Activated gamma-delta T cell treated with Interleukin-2 at 50 U/mL for 16 hours (primary cell): ENCODE data around the gene ARHGAP1.
"Not testable (repeated sequence)": the region's sequence is repeated elsewhere in the genome, so short reads cannot be mapped to it uniquely, and the experiment has no call there.

Experiments
- DNase-seq: peaks from one replicate; pipeline ENCODE4 v3.0.0-alpha.2; 2020

Gene ARHGAP1

DNA sequence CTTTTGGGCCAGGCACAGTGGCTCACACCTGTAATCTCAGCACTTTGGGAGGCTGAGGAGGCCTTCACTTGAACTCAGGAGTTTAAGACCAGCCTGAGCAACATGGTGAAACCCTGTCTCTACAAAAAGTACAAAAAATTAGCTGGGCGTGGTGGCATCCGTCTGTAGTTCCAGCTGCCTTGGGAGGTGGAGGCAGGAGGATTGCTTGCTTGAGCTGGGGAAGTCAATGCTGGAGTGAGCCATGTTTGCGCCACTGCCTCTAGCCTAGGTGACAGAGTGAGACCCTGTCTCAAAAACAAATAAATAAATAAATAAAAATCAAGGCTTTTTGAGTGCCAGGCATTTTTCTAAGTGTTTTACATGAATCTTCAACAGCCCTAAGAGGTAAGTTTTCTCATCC is 29.9 kb downstream of the ARHGAP1 start:
- not testable (repeated sequence) for DNase-seq

DNA sequence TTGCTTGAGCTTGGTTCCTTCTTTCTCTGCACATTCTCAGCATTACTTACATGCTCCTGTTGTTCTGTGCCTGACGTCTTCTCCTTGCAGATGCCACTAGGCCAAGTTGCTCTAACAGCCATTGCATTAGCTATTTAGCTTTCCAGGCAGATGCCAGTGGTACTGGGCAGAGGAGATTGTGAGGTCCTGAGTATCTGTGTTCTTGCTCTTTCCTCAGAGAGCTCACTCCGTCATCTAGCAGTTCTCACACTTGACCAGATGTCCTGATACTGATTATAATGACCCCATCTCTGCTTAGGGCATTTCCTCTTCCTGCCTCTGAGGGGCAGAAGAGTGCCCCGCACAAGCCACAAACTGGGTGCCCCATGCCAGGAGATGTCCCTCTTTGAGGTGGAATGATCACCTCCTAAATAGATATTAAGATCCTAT is 30.7 kb downstream of the ARHGAP1 start:
- no peak for DNase-seq

DNA sequence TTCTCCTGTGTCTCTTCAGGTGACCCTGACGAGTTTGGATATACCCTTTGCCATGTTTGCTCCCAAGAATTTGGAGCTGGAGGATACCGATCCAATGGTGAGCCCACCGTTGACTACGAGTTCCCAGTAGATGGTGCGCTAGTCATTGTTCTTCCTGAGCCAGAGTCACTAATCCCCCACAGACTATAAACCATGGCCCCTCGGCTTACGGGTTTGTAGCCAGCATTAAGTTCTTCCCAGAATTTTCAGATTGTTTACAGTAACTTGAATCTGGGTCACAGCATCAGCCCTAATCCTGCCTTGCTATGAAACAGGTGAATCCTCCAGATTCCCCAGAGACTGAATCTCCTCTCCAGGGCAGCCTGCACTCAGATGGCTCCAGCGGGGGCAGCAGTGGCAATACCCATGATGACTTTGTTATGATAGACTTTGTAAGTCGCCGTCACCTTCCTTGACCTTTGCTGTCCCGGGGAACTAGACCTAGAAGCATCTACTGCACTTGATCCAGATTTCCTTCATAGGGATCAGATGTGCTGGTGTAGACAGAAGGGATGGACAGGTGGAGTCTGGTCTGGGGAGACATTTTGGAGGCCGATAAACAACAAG is 31.8 kb downstream of the ARHGAP1 start:
- DNase-seq = no peak

DNA sequence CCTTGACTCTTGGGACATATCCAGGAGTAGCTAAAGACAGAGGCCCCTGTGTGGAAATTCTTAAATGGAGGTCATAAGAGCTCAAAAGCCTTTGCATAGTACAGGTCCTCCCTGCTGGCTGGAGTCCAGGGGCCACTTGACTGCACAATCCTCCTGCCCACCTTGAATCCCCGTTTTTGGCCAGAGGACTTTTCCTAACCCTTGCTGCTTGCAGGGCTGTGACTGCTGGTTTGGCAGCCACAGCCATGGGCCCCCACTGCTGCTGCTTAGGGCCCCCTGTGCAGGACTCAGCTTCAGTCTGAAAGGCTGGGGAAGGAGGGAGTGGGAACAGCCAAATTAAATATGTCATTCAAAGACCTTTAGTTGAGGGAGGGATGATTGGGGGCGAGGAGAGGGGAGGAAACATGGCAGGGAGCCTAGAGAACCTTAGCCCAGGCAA is 33.4 kb downstream of the ARHGAP1 start:
- no peak for DNase-seq

DNA sequence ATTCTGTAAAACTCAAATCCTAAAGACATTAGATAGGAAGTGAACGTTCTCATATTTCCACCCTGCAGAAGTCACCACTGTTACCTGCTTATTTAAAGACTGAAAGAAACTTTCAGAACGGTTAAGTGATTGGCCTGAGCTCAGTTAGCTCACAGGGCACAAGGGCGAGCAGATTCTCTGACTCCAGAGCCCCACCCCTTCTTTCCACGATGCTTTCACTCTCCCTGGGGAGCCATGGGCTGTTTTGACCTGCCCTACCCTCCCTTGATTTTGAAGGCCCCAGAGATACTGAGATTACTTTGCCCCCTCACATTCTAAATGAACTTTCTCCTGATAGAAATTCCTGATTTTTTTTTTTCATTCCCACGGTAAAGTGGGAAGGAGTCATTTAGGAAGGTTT is 33.9 kb downstream of the ARHGAP1 start:
- DNase-seq = no peak

DNA sequence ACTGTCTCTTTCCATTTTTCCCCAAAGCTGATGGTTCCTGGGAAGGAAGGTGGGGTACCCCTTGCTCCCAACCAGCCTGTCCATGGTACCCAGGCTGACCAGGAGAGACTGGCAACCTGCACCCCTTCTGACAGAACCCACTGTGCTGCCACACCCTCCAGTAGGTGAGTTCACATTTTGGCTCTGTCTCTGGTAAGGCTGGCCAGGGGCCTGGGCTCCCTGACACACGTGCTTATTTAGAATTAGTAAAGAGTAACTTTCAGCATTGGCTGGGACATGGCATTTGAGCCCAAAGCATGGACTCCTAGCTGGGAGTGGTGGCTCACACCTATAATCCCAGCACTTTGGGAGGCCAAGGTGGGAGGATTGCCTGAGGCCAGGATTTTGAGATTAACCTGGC is 35.1 kb downstream of the ARHGAP1 start:
- DNase-seq = no peak

DNA sequence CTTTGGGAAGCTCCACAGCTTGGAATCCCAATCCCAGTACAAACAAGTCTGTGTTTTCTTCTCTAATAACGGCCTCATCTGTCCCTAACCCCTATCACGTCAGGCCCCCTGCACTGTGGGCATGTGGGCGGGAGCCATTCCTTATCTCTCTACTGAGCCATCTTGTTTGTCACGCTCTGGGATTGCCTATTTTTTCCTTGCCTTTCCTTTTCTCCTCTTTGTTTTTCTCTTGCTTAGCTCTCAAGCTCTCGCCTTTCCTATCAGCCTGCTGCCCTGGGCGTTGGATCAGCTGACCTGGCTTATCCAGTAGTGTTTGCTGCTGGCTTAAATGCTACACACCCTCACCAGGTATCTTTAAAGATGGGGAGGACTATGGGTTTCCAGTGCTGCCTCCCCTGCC is 35.8 kb downstream of the ARHGAP1 start:
- no peak for DNase-seq

DNA sequence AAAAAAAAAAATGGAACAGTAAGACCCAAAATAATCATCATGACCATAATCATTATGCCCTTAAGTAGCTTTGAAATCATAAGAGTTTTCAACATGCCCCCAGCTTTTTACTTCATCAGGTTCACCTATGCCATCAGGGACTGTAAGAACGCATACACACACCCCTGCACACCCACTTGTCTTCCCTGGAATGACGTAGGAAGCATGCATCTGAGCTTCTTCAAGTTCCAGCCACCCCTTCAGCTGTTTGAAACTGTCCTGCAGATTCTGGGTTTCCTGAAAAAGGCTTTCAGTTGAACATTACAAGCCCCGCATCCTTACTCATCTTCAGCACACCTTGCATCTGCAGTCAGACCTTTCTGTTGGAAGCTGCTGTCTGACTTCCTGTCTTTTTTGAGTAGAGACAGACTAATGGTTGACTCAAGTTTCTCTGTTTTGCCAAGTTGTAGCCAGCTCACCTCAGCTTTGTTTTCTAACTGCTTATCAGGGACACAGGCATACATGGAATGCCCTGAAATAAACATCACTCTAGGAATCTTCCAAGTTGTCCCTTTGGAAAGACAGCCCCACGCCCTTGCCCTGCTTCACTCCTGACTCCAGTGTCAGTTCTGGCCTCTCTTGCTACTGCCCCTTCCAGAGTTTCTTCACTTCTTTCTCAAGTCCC is 37.0 kb downstream of the ARHGAP1 start:
- DNase-seq = no peak

DNA sequence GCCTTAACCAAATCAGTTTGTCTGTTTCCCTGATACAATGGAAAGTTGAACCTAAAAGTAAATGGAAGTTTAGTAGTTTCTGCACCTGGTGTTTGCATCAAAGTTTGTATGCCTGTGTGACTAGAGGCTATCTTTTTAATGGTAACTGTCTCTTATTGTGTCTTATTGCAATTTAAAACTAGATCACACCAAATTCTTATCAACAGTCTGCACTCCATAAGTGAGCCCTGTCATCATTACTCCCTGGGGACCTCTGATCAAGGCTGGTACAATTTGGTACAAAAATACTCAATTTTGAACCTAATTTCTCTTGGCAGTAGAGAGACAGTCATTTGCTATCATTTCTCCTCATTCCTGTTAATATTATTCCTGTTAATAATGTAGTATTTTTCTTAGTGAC is 38.1 kb downstream of the ARHGAP1 start:
- no peak for DNase-seq

DNA sequence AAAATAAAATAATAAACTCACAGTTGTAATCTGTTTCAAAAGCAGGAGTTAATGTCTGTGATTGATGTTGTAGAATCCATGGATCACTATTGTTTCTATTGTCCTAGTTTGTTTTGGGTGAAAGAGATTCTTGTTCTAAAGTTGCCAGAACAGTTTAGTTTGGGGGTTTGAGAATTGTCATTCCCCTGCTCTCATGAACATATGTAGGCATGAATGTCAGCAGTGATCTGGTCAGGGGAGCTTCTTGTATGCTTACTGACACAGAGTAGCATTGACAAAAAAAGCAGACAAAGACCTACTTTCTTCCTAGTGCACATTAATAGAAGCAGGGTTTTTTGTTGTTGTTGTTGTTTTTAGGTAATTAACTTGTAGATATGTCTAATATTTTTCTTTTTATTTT is 38.6 kb downstream of the ARHGAP1 start:
- DNase-seq = no peak

DNA sequence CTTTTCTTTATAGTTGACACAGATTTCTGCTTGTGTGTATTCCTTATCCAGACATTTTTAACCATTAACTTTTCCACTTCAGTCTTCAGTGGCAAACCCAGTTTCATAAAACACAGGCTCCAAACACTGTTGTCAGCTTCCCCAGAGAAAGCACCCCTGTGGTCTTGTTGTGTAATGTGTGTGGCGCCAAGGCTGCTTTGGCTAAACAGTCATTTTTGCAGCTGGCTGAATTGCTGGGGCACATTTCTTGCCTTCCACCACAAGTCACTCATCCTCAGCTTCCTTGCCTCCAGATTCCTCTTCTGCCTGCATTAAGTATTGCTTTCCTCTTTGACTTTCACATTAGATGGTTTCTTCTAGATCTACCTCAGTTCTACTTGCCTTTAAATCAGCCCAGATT is 40.5 kb downstream of the ARHGAP1 start:
- DNase-seq = no peak

DNA sequence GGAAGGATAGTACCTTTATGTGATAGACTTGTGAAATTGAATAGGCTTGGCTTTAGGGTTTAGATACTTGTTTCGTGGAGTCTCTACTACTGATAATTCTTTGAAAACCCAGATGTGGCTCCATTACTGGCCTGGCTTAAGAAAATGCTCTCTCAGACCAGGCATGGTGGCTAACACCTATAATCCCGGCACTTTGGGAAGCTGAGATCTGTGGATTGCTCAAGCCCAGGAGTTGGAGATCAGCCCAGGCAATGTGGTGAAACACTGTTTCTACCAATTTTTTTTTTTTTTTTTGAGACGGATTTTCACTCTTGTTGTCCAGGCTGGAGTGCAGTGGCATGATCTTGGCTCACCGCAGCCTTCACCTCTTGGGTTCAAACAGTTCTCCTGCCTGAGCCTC is 42.2 kb downstream of the ARHGAP1 start:
- no peak for DNase-seq

DNA sequence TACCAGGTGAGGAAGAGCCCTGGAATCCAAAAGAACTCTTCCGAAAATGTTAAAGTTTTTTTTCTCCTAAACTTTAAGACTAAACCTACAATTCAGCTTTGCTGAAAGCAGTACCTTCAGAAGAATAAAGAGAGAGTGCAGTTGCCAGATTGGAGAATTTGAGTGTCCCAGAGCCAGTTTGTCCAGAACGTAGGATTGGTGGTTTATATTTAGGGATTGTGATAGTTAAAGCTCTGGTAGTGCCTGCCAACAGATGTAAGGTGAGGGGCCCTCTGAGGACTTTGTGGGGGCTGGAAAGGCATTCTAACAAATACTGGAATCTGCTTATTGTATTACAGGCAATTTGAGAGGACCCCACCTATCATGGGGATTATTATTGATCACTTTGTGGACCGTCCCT is 43.2 kb downstream of the ARHGAP1 start:
- DNase-seq = no peak

DNA sequence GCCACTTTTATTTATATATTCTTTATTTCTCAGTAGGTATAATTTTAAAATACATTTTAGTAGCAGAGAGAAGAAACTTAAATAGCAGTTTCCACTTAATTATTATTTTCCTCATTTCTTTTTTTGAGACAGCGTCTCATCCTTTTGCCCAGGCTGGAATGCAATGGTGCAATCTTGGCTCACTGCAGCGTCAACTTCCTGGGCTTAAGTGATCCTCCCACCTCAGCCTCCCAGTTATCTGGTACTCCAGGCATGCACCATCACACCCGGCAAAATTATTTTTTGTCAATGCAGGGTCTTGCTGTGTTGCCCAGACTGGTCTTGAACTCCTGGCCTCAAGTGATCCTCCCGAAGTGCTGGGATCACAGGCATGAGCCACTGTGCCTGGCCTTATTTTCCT is 44.8 kb downstream of the ARHGAP1 start:
- no peak for DNase-seq

DNA sequence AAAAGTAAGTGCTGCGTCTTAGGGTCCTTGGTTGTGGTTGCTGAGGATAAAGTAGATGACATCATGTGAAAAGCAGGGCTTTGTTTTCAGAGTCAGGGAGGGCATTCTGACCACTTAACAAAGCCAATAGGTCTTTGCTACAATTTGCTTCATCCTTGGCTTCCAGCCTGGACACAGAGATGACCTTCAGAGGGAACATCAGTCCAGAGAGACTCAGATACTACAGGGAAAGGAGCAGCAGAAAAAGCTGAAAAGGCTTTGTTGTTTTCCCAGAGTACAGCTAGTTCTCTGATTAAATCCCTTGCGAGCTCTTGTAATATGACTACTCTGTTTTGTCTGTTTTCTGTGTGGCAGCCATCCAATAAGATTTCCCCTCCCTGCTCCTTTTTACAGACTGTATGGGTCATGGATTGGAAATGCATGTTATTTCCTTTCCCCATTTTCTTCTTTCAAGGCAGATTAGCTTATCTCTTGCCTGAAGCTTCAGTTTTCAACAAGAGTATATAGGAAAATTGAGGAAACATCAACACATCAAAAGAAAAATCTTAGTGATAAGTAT is 51.2 kb downstream of the ARHGAP1 start:
- no peak for DNase-seq

DNA sequence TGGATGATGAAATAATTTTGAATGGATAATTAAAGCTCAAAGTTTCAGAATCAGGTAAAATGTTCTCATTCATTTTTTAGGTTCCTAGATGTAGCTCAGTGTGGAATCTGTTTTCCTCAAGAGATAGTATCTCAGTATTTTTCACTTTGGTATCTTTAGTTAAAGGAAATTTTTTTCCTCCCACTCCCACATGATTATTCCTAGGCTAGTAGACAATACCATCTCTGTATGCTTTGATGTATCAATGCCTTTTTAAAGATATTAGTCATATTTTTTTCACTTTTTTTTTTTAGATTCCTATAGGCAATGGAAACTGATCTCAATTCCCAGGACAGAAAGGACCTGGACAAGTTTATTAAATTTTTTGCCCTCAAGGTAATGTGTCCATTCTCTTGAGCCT is 56.4 kb downstream of the ARHGAP1 start:
- DNase-seq = no peak

DNA sequence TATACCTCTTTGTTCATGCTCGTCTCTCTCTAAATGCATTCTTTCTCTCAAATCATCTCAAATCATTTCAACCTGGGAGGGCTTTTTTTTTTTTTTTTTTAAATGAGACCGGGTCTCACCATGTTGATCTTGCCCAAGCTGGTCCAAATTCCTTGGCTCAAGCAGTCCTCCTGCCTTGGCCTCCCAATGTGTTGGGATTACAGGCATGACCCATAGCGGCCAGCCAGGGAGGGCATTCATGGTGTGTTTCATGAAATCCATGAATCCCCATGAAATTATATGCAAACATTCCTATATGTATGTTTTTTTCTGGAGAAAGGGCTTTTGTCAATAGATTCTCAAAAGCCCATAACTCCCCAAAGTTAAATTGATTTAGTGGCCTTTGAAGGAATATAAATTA is 56.9 kb downstream of the ARHGAP1 start:
- DNase-seq = no peak

DNA sequence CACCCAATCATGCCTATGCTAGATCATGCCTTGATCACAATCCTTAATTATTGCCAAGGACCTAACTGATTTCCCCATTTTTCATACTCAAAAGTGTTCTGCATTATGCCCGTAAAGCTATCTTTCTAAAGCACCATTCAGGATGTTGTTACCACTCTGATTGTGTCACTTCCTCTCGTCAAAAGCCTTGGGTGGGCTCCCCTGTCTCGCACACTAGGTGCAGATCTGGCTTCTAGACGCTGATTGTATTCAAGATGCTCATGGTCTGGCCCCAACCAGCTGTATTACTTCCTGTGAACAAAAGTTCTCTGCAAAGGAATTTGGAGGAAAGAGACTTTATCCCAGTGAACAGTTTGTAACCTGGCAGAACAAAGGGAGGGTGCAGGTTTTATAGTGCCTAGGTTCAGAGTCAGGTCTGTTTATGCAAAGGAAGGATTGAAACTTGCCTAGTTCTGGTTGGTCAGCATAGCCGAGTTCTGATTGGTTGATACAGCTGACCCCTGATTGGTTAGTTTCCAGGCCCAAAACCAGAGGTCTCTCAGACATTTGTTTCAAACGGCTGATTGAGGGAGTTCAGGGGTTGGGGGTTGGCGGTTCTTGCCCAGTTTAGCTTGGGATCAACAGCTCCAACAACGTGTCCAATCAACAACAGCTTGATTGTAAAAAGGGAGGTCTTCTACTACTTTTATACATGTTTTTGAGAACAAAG is 57.6 kb downstream of the ARHGAP1 start:
- DNase-seq = no peak

DNA sequence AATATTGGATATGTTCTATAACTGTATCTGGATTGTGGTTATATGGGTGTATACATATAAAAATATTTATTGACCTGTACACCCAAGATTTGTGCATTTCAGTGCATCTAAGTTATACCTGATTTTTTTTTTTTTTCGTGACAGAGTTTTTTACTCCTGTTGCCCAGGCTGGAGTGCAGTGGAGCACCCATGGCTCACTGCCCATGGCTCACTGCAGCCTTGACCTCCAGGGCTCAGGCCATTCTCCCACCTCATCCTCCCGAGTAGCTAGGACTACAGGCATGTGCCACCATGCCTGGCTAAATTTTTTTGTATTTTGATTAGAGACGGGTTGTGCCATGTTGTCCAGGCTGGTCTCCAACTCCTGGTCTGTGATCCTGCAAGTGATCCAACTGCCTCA is 58.8 kb downstream of the ARHGAP1 start:
- no peak for DNase-seq

DNA sequence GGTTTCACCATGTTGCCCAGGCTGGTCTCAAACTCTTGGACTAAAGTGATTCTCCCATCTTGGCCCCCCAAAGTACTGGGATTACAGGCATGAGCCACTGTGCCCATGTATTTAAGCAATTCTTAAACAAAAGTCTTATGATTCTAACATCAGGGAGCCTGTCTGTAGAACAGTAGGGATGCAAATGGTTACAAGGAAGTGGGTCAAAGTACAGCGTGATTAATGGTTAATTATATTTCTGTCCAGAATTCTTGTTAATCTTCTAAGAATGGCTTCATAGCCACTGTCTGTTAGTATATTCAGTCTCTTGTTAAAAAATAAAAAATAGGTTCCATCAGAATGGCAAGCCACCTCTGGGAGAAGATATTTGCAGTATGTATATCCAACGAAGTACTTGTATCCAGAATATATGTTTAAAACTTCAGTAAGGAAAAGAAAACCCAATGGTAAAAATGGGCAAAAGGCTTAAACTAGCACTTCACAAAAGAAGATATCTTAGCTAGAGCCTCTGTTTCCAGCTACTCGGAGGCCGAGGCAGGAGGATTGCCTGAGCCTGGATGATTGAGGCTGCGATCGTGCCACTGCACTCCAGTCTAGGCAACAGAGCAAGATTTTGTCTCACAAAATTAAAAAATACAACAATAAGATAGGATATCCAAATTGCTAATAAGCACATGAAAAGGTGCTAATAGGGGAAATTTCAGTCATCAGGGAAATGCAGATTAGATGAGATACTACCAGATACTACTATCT is 60.2 kb downstream of the ARHGAP1 start:
- no peak for DNase-seq

DNA sequence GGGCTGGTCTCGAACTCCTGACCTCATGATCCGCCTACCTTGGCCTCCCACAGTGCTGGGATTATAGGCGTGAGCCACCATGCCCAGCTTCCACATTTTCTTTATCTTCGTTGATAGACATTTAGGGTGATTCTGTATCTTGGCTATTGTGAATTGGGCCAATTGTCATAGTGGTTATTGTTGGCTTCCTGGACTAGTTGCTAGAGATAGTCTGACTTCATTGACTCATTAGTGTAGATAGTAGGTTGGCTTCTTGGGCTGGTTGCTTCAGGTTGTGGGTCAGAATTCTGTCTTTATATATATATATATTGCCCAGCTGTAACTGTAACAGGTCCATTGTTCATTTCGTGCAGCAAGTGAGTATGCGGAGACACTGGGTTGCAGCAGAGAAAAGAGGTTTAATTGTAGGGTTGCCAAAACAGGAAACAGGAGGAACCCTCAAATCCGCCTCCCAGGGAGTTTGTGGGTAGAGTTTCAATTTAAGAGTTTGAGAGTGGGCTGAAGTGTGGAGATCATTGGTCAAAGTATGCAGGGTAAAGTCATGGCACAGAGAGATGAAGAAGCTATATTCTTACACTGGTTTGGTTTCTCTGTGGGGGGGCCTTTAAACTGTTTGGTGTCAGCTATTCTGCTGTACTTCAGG is 61.1 kb downstream of the ARHGAP1 start:
- no peak for DNase-seq

DNA sequence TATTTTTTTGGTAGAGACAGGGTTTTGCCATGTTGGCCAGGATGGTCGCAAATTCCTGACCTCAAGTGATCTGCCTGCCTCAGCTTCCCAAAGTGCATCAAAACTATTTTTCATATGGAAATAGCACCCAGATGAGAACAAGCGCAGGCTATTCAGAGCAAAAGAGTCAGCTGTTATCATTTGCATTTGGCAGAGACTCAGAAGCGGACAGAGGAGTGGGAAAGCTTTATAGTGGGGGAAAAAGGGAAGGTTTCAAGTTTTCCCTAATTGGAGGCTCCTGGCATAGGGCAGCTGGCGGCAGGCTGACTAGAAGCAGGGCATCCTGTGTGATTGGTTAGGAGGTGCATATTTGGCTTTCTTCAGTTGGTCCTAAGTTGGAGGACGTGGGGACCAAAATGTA is 62.9 kb downstream of the ARHGAP1 start:
- DNase-seq = no peak
